ENCODE data around the gene HCRT. TPM values are rescaled to one million over a fixed set of nuclear protein-coding genes. Genes with fewer than 3 reads are reported as not detected.

Gene HCRT
- total and polyA plus RNA-seq, 2 of the 8 experiments (the other 6 are each of a cell fraction or from before 2014, with no cell fraction given): not detected

DNA sequence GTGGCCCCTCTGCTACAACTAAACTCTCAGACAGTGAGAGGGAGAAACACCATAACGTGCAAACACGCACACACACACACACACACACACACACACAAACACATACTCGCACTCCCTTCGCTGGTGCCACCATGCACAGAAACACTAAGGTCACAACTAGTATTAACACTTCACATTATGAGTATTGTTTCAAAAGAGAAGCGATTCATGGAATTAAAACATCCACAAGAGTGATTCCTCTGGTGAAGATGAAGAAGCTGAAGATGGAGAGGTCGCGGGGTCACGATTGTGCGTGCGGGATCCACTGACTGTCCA, 16.2 kb upstream of the HCRT start:
- WGBS, 2 experiments (ENCODE audit: extremely low coverage in 1 of 2, insufficient coverage in 1 of 2, insufficient read length in 1 of 2, insufficient replicate concordance in 2 of 2, low coverage in 1 of 2, low lambda C conversion rate in 2 of 2, missing lambda C conversion rate in 1 of 2): 86% methylated on average over 9 of the region's 10 CpGs; no CpG with 5 or more reads in 1 of the 2 experiments
- H2AFZ ChIP-seq (ENCODE audit: low read length): no peak overlapping the region
- TF ChIP-seq CHD1 (IDR thresholded peaks at IDR 0.05; ENCODE audit: low read depth, low read length) (no peak), TCF12 (IDR thresholded peaks at IDR 0.05; ENCODE audit: low read depth, low read length) (no peak), EZH2 (IDR thresholded peaks at IDR 0.05; ENCODE audit: low read depth, low read length, severe bottlenecking) (no peak), TAF1 (IDR thresholded peaks at IDR 0.05; ENCODE audit: low read depth, low read length) (no peak), CBX8 (IDR thresholded peaks at IDR 0.05; ENCODE audit: borderline replicate concordance, low read depth, low read length) (no peak), SIRT6 (IDR thresholded peaks at IDR 0.05; ENCODE audit: low read length) (no peak), RBBP5 (IDR thresholded peaks at IDR 0.05; ENCODE audit: borderline replicate concordance, low read depth, low read length) (no peak), RFX5 (IDR thresholded peaks at IDR 0.05; ENCODE audit: borderline replicate concordance, low read depth, low read length) (no peak)
- TF ChIP-seq, protein P1, sequence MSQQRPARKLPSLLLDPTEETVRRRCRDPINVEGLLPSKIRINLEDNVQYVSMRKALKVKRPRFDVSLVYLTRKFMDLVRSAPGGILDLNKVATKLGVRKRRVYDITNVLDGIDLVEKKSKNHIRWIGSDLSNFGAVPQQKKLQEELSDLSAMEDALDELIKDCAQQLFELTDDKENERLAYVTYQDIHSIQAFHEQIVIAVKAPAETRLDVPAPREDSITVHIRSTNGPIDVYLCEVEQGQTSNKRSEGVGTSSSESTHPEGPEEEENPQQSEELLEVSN (IDR thresholded peaks at IDR 0.05): no peak
- TF ChIP-seq, protein P2, sequence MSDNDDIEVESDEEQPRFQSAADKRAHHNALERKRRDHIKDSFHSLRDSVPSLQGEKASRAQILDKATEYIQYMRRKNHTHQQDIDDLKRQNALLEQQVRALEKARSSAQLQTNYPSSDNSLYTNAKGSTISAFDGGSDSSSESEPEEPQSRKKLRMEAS (IDR thresholded peaks at IDR 0.05): no peak
- TF ChIP-seq, protein P3, sequence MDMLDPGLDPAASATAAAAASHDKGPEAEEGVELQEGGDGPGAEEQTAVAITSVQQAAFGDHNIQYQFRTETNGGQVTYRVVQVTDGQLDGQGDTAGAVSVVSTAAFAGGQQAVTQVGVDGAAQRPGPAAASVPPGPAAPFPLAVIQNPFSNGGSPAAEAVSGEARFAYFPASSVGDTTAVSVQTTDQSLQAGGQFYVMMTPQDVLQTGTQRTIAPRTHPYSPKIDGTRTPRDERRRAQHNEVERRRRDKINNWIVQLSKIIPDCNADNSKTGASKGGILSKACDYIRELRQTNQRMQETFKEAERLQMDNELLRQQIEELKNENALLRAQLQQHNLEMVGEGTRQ (IDR thresholded peaks at IDR 0.05; ENCODE audit: low read length): no peak

More for the DNA sequence above, 16.2 kb upstream of the HCRT start:
- Histone ChIP-seq H3K14ac (ENCODE audit: insufficient read length) (no peak overlapping the region), H3K23ac (ENCODE audit: insufficient read length) (no peak overlapping the region), H3K4me3 (ENCODE audit: extremely low read depth in 1 of 4, insufficient read depth in 2 of 4, low read depth in 3 of 4, low read length in 4 of 4) (no peak overlapping the region), H3K9me3 (ENCODE audit: insufficient read depth in 2 of 2, low read depth in 1 of 2, low read length in 1 of 2) (no peaks in the 10 kb centered on the region), H2BK15ac (ENCODE audit: low read length) (no peak overlapping the region), H3K4me1 (replicated peaks in 1 of 4; ENCODE audit: control insufficient read depth in 3 of 4, insufficient read depth in 4 of 4, low read length in 3 of 4) (no peaks in the 10 kb centered on the region), H4K91ac (replicated peaks; ENCODE audit: insufficient read length, low read length) (no peak overlapping the region), H3K4me2 (ENCODE audit: insufficient read depth in 1 of 2, low read depth in 2 of 2, low read length in 2 of 2) (no peak overlapping the region), H3K23me2 (ENCODE audit: low read depth, low read length) (no peaks in the 10 kb centered on the region), H2BK5ac (ENCODE audit: low read depth, low read length) (no peak overlapping the region; the same call in 1 of the 2 replicates), H2BK120ac (replicated peaks; ENCODE audit: low read depth, low read length) (no peak overlapping the region), H3K56ac (replicated peaks; ENCODE audit: insufficient read length, low read depth, low read length) (no peak overlapping the region), H4K5ac (ENCODE audit: insufficient read length, low read depth, low read length) (no peak overlapping the region), H3K27ac (ENCODE audit: low read depth, low read length) (no peak overlapping the region), H3K27me3 (replicated peaks in 1 of 4; ENCODE audit: control insufficient read depth in 3 of 4, extremely low read depth in 1 of 4, insufficient read depth in 3 of 4, low read length in 3 of 4) (no peaks in the 10 kb centered on the region), H3K18ac (ENCODE audit: extremely low read depth, low read length) (no peak overlapping the region), H4K8ac (ENCODE audit: extremely low read depth, insufficient read depth, low read length) (no peak overlapping the region), H2BK12ac (ENCODE audit: low read depth, low read length) (no peak overlapping the region), H3K36me3 (ENCODE audit: control insufficient read depth in 2 of 4, insufficient read depth in 4 of 4, low read length in 3 of 4) (peaks cover 0 to 15% (median 4%) of the 10 kb centered on the region in 4 experiments; a peak in 5 of 8 replicates), H3K4ac (replicated peaks; ENCODE audit: insufficient read length, low read depth, low read length) (no peak overlapping the region), H2AK5ac (ENCODE audit: low read depth, low read length) (no peak overlapping the region), H3K79me2 (ENCODE audit: control insufficient read depth in 1 of 2, insufficient read depth in 2 of 2, low read length in 2 of 2) (no peaks in the 10 kb centered on the region), H3K79me1 (ENCODE audit: low read depth, low read length) (no peaks in the 10 kb centered on the region), H2BK20ac (ENCODE audit: low read length) (no peak overlapping the region), H3K9ac (replicated peaks in 1 of 4; ENCODE audit: extremely low read depth in 1 of 4, low read depth in 3 of 4, low read length in 3 of 4) (no peak overlapping the region), H4K20me1 (replicated peaks in 1 of 2; ENCODE audit: control insufficient read depth in 1 of 2, insufficient read depth in 2 of 2, low read length in 2 of 2) (no peaks in the 10 kb centered on the region)
- no peak for DNase-seq (ENCODE audit: low read depth in 1 of 2, low spot score in 2 of 2)
- ChIA-PET CTCF (ENCODE audit: partially characterized antibody) (interaction anchor here (1.0 to 1.7 kb wide), 6 partner anchors 13 to 226 kb away, joined by 3 to 4 read pairs (median 3); no protein-coding TSS in a partner anchor), POLR2A (ENCODE audit: partially characterized antibody) (interaction anchor here (1.4 kb wide), 1 partner anchor 8 kb away, joined by 3 read pairs; no protein-coding TSS in a partner anchor)
- no peak for FAIRE-seq

Data from H1 (cell line).